Measurements from ENCODE around the gene OR5T3.

DNA sequence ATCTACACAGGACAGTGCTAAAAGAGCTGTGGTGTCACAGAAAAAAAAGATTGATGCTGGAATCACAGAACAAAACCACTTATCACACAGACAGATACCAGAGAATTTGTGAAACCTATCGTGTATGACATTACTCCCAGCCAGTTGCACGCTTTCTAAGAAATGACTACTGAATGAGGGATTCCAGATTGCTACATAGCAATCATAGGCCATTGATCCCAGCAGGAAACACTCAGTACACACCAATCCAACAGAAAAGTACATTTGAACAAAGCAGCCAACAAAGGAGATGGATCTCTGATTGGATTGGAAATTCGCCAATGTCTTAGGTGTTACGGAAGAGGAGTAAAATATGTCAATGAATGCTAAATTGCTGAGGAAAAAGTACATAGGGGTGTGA, 44.8 kb downstream of the OR5T3 start:
- TF ChIP-seq, protein P1, sequence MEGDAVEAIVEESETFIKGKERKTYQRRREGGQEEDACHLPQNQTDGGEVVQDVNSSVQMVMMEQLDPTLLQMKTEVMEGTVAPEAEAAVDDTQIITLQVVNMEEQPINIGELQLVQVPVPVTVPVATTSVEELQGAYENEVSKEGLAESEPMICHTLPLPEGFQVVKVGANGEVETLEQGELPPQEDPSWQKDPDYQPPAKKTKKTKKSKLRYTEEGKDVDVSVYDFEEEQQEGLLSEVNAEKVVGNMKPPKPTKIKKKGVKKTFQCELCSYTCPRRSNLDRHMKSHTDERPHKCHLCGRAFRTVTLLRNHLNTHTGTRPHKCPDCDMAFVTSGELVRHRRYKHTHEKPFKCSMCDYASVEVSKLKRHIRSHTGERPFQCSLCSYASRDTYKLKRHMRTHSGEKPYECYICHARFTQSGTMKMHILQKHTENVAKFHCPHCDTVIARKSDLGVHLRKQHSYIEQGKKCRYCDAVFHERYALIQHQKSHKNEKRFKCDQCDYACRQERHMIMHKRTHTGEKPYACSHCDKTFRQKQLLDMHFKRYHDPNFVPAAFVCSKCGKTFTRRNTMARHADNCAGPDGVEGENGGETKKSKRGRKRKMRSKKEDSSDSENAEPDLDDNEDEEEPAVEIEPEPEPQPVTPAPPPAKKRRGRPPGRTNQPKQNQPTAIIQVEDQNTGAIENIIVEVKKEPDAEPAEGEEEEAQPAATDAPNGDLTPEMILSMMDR (conservative IDR thresholded peaks at IDR 0.05; ENCODE audit: low read depth, low read length) = no peak
- TF ChIP-seq EZH2 (IDR thresholded peaks at IDR 0.05; ENCODE audit: borderline replicate concordance, low read depth, low read length, poor library complexity, severe bottlenecking) = no peak

Data from A673 (cell line).